ENCODE measurements around the gene TRIM36. TPM values are rescaled to one million over a fixed set of nuclear protein-coding genes. Genes with fewer than 3 reads are reported as not detected.

TRIM36 gene
- total RNA-seq, 2 donors from 2014 or later = 0.13 to 0.34 TPM

Other genes with a start within 250 kb of the TRIM36 start
- 10 to 100 TPM; 33.7 to 42.9 TPM for gene PGGT1B, start 93.0 kb upstream of the TRIM36 start, total RNA-seq
- 1 to 10 TPM; 1.4 to 1.7 TPM for gene CCDC112, start 126.7 kb upstream of the TRIM36 start, total RNA-seq